NCI-H1694 (cell line): ENCODE measurements around the gene TAF3.

Source experiments
- DNase-seq: peaks from one replicate; lab custom pipeline; 2025; lab: John Stamatoyannopoulos, UW

The TAF3 gene

DNA sequence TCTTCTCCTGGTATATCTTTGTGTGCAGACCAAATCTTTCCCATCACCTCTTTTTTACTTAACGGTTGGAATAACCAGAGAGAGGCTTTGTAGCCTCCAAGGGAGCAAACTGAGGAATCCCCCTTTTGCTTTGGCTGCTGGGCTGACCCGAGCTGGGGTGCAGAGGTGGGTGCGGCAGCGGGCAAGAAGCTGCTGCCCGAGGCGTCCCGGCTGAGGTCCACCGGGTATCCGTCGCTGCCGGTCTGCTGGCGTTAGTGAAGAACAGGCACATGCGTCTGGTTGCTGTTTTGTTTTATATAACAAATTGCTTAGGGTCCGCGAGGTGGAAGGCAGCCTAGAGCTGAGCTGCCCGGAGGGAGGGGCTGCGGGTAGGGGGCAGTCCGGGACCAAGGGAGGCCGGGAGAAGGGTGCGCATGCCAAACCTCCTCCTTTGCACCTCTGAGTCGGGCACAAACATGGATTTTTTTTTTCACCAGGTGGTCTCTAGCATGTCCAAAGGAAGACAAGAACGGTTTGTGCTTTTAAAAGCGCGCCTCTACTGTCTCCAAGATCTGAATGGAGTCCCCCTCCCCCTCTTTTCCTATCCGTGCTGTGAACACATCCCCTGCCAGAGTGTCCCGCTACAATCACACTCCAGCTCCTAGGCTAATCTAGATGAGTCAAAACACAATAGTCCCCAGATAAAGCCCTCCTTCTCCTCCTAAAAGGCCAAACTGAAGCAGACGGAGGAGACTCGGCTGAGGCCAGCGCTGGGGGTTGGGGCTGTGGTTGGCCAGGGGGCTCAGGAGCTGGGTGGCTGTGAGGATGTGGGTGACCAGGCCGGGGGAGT, 229.4 kb downstream of the TAF3 start:
- DNase-seq: no peak

DNA sequence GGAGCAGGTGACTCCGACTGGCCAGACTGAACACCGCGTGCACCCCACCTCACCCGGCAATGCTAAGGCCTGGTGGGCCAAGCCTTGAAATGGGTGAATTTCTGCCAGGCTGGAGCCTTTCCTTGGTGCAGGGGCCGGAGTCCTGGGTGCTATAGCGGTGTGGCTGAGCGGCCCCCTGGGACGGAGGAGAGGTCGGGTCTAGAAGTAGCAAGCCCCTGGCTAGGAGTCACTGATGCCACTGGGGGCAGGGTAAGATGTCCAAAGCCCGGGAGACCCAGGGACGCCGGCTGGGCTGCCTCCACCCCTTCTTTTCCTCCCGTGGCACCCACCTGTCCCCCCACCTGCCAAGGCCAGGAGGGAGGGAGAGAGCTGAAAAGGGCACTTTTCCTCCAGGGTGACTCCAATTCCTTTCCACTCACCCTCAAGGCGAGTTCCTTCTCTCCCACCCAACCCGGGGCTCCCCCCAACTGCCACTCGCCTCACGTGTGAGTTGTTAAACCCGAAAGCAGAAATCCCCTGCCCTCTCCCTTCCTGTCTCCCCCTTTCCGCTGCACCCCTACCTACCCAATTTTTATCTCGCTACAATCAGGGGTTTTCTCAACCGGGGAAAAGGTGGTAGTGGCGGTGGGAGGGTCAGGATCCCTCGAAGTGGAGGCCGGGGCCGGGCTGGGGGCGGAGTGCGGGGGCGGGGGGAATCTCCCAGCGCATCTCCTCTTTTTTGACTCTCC, 230.1 kb downstream of the TAF3 start:
- DNase-seq: no peak

GRCh38 chr10:8049045-8049864, 230.9 kb downstream of the TAF3 start:
- DNase-seq: no peak

- DNase-seq: no peak
Observed at GRCh38 chr10:8049865-8050555, 231.7 kb downstream of the TAF3 start.

GRCh38 chr10:8050556-8051108, 232.3 kb downstream of the TAF3 start:
- DNase-seq: no peak

- no peak for DNase-seq
Observed at GRCh38 chr10:8051109-8051821, 233.0 kb downstream of the TAF3 start.

DNA sequence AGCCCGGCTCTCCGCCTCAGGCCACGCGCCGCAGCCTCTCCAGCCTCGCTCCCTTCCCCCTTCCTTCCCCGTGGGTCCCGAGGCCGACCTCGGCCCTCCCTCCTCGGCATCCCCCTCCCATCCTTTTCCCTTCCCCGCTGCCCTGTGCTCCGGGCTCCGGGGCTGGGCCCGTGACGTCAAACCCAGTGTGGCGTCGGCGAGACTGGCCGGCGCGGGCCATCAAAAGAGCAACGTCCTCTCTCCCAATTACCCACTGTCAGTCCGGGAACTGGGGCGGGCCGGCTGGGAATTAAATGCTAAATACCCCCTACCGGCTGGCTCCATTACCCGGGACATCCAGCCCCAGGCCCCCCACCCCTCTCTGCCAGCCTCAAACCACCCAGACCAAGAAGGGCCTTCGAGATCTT, 233.5 kb downstream of the TAF3 start:
- DNase-seq: no peak

GRCh38 chr10:8052341-8052955, 234.1 kb downstream of the TAF3 start:
- DNase-seq: no peak

DNA sequence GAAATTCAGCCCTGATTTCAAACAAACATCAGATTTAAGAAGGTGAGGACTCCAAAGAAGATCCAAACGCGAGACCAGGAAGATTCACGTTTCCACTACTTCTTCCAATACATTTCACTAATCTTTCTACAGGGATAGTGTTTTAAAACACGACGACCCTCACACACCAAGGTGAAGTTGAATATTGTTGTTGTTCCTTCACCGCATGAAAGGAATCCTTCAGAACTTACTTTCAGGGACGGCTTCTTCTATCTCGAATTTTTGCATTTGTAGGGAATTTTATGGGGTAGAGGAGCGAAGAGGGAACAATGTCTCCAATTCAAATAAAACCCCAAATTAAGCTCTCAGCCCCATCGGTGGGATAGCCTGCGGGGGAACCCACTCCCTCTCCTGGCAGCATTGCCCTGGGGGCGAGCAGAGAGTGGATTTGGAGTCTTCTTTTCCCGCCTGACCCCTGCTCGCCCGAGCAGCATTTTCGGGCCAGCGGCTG, 234.7 kb downstream of the TAF3 start:
- DNase-seq: no peak

- no peak for DNase-seq
Observed at GRCh38 chr10:8053446-8054243, 235.3 kb downstream of the TAF3 start.

DNA sequence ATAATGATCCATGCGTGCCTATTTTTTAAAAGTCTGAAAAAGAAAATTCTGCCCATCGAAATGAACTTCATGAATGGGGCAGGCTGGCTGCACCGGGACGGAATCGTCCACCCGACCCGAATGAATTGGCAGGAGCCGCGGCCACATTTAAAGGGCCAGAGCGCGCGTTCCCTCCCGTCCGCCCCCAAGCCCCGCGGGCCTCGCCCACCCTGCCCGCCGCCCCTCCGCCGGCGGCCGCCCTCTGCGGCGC, 235.9 kb downstream of the TAF3 start:
- DNase-seq: no peak

GRCh38 chr10:8054494-8055407, 236.4 kb downstream of the TAF3 start, which contains the start of gene GATA3:
GATA3 (plus strand) TSS chr10:8054688; CDS start chr10:8055656, 968 bp downstream.
- no peak for DNase-seq

DNA sequence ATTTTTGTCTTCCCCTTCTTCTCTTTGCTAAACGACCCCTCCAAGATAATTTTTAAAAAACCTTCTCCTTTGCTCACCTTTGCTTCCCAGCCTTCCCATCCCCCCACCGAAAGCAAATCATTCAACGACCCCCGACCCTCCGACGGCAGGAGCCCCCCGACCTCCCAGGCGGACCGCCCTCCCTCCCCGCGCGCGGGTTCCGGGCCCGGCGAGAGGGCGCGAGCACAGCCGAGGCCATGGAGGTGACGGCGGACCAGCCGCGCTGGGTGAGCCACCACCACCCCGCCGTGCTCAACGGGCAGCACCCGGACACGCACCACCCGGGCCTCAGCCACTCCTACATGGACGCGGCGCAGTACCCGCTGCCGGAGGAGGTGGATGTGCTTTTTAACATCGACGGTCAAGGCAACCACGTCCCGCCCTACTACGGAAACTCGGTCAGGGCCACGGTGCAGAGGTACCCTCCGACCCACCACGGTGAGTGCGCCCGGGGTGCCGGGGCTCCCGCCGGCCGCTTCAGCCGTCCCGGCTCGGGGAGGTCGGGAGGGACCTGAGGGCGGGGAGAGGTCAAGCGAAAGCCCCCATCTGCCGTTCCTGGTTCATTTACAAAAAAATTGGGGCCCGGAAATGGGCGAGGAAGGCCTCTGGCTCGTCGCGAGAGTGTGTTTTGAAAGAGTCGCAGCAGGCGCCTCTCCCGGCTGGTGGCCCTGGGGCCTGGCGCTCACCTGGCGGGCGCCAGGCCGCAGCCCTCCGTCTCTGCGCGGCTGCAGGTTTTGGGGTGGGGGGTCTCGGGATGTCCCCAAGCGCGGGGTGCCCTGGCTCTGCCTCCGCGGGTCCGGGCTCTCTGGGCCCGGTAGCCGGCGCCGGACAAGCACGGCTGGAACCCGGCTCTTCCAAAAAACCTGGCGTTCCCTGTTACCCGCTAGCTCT, 237.4 kb downstream of the TAF3 start:
- DNase-seq: no peak

DNA sequence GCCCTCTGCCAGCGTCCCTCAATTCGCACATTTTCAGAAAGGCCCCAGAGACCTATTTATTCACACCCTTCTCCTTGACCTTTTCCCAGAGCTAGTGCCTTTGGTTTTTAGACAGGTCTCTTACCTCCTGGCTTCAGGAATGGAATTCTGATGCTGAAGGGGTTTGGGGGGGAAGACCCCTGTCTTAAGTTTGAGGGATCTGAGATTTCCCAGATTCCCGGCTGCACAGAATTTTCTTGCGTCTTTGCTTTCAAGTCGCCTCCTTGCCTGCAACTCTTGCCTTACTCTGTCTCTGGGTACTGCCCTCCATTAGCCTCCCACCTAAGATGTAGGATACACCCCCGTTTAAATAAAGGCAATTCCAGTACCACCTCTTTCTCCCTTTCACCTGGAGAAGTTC, 238.1 kb downstream of the TAF3 start:
- DNase-seq: no peak

- DNase-seq: no peak
Observed at GRCh38 chr10:8056871-8057331, 238.6 kb downstream of the TAF3 start.

GRCh38 chr10:8057636-8058273, 239.4 kb downstream of the TAF3 start:
- no peak for DNase-seq
